Measurements from ENCODE around the gene PRELP.
"Not testable (repeated sequence)": the region's sequence is repeated elsewhere in the genome, so short reads cannot be mapped to it uniquely, and the experiment has no call there.

Gene PRELP

DNA sequence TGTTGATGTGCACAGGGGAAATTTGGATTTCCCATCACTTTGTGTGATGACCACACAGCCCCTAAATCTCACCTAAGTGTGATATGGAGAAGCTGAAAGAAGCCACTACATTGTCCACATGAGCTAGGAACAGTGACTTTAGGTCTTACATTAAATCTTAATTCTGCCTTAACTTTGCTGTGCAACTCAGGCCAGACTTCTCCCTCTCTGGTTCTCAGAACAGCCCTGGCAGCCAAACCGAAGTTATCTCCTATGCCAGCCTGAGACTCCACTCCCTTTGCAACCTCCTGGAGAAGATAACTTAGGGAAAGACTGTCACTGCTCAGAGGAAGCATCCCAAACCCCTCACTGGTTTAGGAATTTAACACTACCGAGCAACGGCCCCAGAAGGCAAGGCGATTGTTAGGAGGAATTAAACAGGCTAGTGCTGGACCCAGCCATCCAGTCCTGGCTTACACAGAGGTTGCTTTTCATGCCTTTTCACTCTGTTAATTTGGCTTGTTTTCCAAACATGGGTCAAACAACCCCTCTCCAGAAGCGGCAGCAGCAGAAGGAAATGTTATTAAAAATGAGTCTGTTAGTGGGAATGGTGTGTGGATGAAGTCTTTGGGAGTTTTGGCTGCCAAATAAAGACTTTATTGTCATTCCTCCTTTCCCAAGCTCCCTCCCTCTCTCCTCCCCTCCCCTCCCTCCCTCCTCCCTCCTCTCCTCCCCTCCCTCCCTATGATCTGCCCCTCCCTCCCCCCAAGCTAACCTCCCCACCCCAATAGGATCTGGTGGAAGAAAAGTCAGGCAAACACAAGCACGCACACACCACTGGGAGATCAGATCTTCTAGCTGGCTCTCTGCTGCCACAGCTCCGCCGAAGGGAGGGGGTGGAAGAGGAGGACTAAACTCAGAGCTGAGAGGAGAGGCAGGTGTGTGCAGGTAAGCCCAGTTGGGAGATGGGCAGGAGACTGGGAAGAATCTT, at the start of gene PRELP:
PRELP (plus strand) TSS at position 795 of the 970 bp plus-strand sequence. CDS start 7,379 bp downstream, outside the sequence.
- no peak for DNase-seq (ENCODE audit: low spot score)

DNA sequence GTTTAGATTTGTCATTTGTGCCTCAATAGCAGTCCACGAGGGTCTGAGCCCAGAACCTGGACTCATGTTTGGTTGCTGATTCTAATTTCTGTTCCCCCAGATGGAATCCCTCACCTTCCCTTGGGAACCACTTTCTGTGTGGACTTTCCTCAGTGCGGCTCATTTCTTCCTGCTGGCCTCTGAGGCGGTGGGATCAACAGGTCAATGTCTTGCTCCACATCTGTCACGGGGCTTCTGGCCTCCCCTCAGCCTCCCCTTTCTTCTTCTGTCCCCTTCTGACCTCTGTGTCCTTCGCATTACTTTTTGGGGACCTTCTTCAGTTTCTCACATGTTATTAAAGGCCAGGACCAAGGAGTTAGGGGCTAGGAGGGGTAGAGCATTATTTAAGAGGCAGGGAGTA, 49.2 kb upstream of the PRELP start:
- no peak for DNase-seq (ENCODE audit: low spot score)

DNA sequence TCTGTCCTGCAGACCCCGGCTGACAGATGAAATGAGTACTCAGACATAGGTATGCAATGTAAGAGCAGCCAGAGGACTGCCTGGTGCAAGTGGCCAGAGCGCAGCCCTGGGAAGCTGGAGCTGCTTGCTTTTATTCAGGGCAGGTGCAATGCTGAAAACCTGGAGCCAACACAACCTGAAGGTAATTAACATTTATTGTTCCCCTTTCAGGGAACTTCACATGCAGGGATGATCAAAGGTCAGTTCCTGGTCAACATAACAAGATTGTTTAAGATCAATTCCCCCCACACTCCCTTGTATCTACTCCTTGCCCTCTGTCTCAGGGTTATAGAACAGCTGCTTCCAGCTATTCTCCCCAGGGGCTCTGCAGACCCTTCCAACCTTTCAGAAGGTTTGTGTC, 48.7 kb upstream of the PRELP start:
- no peak for DNase-seq (ENCODE audit: low spot score)

DNA sequence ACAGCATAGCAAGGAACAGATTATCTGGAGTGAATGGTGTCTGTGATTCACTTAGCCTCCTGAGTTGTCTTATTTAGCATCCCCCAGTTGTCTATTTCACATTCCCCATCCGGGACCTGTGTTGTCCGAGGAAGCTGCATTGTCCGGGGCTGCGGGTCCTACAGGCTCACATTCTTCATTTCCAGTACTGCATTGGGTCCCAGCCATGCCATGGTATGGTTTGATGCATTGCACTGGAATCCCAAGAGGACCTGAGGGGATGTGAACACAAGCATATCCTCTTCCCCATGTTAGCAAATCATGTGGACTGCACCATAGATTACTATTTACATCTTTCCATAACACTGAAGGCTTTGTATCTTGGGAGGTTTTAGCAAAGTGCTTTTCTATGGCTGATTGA, 48.2 kb upstream of the PRELP start:
- no peak for DNase-seq (ENCODE audit: low spot score)

DNA sequence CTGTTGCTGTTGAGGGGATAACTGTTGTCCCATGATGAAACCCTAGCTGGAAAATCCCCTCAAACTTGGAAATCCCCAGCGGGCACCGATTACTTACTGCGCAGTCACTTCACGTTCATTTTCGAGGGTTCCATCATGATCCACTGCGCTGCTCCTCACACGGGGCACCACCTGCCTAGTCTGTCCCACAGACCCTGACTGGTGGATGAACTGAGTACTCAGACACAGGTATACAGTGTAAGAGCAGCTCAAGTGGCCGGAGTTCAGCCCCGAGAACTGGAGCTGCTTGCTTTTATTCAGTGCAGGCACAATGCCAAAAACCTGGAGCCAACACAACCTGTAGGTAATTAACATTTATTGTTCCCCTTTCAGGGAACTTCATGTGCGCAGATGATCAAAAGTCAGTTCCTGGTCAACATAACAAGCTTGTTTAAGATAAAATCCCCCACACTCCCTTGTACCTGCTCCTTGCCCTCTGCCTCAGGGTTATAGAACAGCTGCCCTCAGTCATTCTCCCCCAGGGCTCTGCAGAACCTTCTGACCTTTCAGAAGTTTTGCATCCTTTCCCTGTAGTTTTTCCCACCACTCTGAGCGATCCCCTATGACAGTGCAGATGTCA, 46.5 kb upstream of the PRELP start:
- no peak for DNase-seq (ENCODE audit: low spot score)

DNA sequence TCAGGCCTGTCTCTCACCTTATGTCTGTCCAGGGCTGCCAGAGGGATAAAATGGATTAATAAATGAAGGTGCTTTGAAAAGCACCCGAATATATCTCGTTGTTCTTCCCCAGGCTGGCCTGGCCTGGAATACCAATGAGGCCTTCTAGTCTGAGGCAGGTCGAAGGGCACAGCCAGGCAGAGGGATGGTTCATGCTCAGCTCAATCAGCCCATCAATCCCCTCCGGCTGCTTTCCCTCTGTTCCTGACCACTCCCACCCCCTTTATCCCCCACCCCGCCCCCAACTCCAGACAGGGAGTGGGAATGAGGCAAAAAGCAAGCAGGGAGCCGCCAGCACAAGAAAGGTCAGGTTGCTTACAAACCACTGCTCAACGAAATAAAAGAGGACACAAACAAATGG, 40.0 kb upstream of the PRELP start:
- no peak for DNase-seq (ENCODE audit: low spot score)

DNA sequence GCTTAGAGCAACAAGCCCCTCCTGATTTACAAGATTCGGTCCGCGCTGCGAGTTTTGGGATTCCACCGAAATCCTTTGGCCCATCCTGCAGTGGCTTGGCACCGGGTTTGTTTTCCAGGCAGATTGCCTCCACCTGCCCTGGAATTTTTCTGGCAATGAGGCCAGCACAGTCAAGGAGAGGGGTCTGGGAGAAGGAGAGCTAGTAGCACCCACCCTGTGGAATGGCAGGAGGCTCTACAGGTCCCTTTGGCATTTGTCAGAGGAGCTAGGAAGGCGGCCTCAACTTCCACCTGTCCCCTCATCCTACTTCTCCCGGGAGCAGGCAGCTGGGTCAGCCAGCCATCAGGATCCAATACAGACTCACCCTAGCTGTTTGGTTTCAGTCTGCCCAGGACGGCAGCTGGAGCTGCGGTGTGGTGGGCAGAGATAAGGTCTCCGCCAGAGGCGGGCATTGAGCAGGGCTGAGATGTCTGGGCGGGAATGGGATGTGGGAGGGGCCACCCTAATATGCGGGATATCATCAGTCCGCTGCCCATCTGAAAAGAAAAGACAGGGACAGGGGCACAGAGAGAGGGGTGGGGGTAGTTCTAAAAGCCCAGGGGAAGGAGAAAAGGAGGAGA, 37.8 kb upstream of the PRELP start:
- DNase-seq (ENCODE audit: low spot score): no peak

DNA sequence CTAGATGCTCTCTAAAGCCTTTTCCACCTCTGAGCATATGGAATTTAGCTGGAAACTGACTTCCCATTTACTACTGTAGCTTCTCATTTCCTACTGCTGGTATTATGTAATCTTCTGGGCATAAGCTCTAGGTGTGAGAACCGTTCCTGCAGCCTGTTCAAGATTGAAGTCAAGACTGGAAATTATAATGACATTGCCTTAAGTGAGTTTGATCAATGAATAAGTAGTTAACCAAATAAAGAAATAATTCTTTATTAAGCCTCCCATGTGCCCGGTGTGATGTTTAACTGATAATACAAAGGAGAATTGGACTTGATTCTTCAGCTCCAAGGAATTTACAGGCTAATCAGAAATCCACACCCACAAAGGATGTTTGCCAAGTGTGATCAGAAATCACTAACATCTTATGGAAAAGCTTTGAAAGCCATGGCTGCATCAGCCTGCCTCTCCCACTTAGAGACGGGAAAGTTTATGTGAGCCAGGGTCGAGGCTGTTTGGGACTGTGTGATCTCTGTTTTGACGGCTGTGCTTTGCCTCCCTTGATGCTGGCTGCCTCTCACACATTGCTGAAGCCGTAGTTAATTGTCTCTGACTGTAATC, 36.4 kb upstream of the PRELP start:
- DNase-seq (ENCODE audit: low spot score): no peak

DNA sequence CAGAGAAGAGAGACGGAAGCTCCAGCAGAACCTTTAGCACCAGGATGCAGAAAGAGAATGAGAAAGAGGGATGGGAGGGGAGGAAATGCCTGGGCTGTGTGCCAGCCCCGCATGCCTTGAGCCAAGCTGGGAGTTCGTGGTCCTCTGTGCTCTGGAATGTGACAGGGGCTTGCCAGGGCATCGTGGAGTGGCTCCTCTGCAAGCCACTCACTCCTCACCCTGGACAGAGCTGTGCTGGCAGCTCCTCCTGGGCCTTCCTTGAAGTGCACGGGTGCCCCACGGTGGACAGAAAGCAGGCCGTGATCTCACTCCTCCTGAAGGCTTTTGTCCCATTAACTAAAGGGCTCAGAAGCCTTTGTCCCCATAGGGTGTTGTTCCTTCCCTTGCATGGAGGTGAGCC, 34.8 kb upstream of the PRELP start:
- DNase-seq (ENCODE audit: low spot score): no peak

DNA sequence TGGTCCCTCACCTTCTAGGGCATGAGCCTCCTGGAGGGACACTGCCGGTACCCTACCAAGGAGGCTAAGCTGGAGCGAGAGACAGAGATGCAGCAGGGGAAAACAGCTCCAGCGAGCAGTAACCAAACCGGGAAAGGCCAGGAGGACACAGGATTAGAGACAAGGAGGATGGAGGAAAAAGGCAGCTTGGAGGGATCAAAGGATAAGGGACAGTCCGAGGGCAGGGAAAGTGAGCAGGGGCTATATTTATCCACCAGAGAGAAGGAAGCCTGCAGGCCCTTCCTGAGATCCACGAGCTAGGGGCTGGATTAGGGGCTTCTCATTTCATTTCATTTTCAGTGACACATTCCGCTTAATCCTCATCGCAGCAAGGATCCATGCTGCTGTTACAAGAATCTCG, 33.8 kb upstream of the PRELP start:
- DNase-seq (ENCODE audit: low spot score): no peak

DNA sequence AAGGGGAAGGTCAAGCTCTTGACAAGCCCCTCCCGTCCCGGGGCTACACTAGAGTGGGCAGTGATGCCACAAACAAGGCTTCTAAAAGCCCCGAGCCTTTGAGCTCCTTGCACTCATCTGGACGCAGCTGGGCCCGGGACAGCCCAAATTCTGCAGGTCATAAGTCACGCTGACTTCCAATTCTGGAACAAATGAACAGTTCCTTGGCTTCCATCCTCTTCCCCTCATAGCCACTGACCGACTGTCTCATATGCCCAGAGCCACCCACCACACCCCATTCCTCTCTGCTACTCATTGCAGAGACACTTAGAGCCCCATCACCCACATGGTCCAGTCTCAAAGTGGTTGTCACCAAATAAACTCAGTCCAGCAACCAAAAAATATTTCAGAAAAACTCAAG, 32.8 kb upstream of the PRELP start:
- DNase-seq (ENCODE audit: low spot score): no peak

DNA sequence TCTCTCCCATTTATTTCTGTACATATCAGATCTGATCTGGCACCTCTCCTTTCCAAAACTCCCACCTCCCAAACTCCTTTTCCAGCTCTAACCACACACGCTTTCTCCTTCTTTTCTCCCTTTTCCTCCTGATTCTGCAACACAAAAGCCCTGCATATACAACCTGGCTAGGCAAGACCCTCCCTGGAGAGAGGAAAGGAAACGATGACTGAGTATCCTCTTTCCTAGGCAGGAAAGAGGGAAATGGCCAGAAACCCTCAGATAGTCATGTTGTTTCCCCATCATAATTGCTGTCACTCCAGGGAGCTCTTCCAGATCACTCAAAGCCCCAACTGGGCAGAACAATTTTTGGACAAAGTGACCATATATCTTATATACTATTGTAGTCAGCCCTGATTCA, 32.3 kb upstream of the PRELP start:
- DNase-seq (ENCODE audit: low spot score): no peak

DNA sequence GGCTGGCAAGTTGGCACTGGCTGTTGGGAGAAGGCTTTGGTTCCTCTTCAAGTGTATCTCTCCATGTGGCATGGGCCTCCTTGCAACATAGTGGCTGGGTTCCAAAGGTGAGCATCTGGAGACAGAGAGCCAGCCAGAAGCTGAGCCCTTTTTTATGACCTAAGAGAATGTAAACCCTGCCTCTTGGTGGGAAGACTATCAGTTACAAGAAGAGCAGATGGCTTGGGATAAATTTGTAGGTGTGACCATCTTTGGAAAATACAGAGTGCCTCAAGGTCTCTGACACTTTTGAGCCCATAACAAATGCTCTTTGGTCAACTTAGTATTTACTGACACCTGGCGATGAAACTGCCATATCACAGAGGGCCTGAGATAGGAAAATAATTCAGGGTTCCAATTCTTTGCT, 31.4 kb upstream of the PRELP start:
- no peak for DNase-seq (ENCODE audit: low spot score)

DNA sequence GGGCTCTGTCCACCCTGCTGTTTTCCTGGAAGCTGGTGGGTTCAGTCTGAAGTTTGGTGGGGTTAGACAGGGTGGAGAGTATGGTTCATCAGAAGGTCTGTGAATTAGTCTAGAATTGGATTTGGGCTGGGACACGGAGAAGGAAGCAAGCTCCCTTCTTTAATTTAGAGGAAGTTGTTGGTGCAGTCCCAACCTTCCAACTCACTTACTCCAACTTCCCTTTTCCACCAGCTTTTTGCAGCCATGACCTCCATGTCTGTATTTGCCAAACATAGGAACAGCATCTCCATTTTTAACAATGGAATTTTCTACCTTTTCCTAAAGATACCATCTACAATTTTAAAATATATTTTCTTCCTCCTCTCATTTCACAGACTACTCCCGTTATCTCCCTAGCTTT, 28.5 kb upstream of the PRELP start:
- no peak for DNase-seq (ENCODE audit: low spot score)

DNA sequence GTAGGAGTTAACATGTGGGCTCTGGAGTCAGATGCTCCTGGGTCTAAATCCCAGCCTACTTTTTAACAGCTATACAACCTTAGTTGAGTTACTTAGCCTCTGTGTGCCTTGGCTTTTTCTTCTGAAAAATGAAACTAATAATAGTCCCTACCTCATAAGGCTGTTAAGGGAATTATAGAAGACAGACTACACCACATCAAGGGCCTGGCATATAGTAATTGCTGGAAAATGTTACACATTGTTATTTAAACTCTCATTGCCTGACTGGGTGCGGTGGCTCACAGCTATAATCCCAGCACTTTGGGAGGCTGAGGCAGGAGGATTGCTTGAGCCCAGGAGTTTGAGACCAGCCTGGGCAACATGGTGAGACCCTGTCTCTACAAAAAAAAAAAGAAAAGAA, 28.0 kb upstream of the PRELP start:
- DNase-seq (ENCODE audit: low spot score): not testable (repeated sequence)

DNA sequence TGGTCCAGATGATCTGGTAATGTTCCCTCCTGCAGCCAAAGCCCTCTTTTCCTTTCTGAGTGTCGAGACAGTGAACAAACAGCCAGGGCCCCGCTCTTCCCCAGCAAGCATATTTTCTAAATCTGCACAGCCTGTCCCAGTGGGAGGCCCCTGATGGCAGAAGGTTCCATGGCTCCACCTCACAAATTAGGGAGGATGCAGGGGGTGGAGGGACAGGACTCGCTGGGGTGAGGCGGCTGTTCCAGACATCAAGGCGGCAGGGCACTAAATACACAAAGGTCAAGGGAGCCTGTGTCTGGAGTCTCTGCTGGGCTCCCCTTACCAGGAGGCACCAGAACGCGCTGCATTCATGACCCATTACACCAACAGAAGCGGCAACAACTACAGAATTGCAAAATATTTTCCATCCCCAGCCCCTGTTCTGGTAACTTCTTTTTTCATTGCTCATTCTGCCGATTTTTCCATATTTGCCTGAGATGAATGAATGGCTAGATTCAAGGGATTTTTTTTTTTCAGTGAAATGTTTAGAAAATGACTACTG, 27.0 kb upstream of the PRELP start:
- DNase-seq (ENCODE audit: low spot score): no peak

DNA sequence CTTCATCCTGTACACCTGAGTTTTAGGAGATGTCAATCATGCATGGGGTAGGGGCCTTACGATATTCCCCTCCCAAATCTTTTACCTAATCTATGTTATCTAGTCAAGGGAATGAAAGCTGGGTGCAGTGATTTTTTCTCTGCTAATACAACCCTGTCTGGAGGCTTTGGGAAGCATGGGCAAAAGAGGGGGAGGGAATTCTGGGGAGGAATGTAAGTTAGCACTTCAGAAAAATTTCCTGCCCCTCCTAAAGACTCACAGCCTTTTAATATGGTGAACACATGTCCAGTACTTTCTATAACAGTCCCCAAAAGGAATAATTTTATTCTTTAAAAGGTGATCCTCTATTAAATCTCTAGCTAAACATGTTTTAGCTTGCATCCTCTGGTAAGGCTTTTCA, 25.6 kb upstream of the PRELP start:
- DNase-seq (ENCODE audit: low spot score): no peak

DNA sequence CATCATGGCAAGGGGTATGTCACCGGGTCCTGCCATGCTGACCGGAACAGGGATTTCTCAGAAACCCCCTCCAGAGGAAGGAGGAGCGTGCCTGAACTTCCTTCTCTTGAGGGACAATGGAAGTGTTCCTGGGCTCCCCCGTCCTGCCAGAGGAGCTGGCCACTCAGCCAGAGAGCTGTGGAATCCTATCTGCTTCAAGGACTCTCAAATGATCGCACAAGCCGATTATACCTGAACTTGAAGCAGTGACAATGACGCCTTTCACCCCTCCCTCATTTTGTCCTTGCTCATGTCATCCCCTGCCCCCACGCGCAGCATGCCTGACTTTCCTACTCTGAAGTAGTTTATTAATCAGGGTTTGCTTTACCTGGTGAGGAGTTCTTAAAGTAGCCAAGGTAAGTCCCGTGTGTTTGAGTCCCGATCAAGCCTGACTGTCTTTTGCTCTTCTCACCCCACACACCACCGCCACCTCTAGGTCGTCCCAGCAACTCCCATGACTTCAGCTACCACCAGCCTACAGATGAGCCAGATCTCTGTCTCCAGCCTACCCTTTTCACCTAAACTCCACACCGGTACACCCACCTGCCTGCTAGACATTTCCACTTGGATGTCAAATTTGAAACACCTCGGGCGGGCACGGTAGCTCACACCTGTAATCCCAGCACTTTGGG, 25.0 kb upstream of the PRELP start:
- no peak for DNase-seq (ENCODE audit: low spot score)

DNA sequence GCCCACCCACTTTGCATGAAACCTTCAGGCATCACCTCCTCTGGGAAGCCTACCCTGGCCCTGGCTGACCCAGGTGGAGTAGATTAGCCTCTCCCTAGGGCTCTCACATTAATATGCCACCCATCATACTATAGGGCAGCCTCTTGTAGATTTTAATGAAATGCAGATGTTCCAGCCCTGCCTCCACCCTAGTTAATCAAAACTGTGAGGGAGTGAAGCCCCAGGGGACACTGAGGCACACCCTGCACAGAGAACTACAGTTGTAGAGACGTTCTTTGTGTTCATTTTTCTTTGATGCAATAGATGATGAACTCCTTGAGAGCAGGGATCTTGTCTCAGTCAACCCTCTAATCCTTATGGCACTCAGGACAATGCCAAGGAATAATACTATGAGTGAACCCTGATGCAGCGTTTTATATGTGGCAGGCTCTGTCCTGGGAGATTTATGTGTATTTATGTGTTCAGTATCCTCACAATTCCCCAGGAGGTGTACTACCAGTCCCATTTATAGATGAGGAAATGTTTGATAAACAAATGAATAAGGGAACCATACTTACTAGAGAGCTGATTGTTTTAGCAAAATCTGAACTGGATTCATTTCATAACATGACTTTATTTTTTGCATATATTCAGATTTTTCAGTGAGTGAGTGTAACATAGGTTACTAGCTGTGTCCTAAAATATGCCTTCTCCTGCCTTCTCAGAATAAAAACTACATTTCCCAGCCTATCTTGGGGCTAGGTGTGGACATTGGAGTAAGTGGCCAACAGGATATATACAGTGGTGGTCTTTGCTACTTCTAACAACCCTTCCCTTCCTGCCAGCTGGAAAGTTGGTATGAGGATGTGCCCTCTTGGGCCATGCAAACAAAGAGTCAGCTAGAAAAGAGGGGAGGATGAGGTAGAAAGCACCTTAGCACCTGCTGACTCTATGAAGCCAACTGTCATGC, 23.5 kb upstream of the PRELP start:
- DNase-seq (ENCODE audit: low spot score): no peak

DNA sequence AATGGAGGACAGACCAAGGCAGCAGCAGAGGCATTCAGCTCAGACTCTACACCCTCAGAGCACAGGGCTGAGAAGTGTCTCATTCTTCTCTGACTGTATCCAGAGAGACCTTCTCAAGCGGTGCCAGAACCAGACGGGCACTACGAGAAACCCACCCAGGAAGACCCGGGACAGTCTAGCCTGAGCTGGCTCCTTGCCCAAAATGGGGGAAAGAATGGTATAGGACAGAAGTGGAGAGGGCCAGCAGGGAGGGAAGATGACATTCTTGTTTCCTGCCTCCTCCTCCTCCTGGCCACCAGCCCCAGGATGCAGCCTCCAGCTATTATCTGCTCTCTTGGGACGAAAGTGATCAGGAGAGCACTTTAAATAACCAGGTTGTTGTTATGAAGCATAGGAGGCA, 22.6 kb upstream of the PRELP start:
- DNase-seq (ENCODE audit: low spot score): no peak

DNA sequence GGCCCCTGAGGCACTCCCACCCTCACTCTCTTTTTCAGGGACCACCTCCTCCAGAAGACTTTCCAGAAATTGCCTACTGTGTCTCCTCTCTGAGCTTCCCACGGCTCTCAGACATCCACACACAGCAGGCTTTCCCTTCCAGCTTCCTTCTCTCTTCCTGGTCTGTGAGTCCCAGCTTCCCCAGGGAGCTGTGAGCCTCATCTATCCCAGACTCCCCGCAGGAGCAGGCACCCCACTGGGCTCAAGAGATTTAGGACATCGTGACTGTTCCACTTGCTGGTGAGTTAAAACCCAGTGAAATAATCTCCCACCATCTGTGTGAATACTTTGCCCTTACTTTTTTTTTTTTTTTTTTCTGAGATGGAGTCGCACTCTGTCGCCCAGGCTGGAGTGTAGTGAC, 22.0 kb upstream of the PRELP start:
- DNase-seq (ENCODE audit: low spot score): no peak
